ENCODE measurements around the gene OR13A1.
A peak's percentile ranks its signal among the peaks of the same experiment; 100 is the strongest.
"Not testable (repeated sequence)": the region's sequence is repeated elsewhere in the genome, so short reads cannot be mapped to it uniquely, and the experiment has no call there.

OR13A1 gene

DNA sequence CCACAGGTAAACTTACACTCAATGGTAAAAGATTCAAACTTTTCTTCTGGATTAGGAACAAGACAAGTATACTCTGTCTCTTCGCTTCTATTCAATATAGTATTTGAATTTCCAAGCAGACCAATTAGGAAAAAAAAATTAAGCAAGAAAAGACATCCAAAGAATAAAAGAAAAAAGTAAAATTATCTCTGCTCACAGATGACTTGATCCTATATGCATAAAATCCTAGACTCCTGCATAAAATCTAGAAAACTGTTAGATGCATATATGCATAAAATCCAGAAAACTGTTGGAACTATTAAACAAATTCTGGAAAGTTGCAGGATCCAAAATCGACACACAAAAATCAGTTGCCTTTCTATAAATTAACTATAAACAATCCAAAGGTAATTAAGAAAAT is at the start of gene OR13A1:
TSS of gene OR13A1 (minus strand) at position 101 of the 400 bp plus-strand sequence. CDS start 11,186 bp downstream, outside the sequence.
- H3K4me3 ChIP-seq (ENCODE audit: low read depth, low read length) = no peak within 1 kb of the TSS

DNA sequence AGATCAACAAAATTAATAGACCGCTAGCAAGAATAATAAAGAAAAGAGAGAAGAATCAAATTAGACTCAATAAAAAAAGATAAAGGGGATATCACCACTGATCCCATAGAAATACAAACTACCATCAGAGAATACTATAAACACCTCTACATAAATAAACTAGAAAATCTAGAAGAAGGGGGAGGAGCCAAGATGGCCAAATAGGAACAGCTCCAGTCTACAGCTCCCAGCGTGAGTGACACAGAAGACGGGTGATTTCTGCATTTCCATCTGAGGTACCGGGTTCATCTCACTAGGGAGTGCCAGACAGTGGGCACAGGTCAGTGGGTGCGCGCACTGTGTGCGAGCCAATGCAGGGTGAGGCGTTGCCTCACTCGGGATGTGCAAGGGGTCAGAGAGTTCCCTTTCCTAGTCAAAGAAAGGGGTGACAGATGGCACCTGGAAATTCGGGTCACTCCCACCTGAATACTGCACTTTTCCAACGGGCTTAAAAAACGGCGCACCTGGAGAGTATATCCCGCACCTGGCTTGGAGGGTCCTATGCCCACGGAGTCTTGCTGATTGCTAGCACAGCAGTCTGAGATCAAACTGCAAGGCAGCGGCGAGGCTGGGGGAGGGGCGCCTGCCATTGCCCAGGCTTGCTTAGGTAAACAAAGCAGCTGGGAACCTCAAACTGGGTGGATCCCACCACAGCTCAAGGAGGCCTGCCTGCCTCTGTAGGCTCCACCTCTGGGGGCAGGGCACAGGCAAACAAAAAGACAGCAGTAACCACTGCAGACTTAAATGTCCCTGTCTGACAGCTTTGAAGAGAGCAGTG is 46.8 kb upstream of the OR13A1 start:
- H3K4me3 ChIP-seq (ENCODE audit: low read depth, low read length) = peak overlapping the region; percentile 43

DNA sequence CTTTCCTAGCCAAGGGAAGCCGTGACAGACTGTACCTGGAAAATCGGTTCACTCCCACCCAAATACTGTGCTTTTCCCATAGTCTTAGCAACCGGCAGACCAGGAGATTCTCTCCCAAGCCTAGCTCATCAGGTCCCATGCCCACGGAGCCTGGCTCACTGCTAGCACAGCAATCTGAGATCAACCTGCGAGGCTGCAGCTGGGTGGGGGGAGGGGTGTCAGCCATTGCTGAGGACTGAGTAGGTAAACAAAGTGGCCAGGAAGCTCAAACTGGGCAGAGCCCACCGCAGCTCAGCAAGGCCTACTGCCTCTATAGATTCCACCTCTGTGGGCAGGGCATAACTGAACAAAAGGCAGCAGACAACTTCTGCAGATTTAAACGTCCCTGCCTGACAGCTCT is 43.6 kb upstream of the OR13A1 start:
- H3K4me3 ChIP-seq (ENCODE audit: low read depth, low read length) = not testable (repeated sequence)

- no peak overlapping the region for H3K4me3 ChIP-seq (ENCODE audit: low read depth, low read length)
Measured at GRCh38 chr10:45355494-45355893, 40.1 kb upstream of the OR13A1 start.

GRCh38 chr10:45354261-45354660 is 38.9 kb upstream of the OR13A1 start:
- H3K4me3 ChIP-seq (ENCODE audit: low read depth, low read length) = no peak overlapping the region

- H3K4me3 ChIP-seq (ENCODE audit: low read depth, low read length) = no peak overlapping the region
Measured at GRCh38 chr10:45353186-45353585, 37.8 kb upstream of the OR13A1 start.

- H3K4me3 ChIP-seq (ENCODE audit: low read depth, low read length) = not testable (repeated sequence)
Measured at GRCh38 chr10:45348196-45348765, 32.9 kb upstream of the OR13A1 start.

DNA sequence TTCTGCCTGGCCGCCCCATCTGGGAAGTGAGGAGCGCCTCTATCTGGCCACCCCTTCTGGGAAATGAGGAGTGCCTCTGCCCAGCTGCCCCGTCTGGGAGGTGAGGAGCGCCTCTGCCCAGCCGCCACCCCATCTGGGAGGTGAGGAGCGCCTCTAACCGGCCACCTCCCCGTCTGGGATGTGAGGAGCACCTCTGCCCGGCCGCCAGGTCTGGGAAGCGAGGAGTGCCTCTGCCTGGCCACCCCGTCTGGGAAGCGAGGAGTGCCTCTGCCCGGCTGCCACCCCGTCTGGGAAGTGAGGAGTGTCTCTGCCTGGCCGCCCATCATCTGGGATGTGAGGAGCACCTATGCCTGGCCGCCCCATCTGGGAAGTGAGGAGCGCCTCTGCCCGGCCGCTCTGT is 32.1 kb upstream of the OR13A1 start:
- H3K4me3 ChIP-seq (ENCODE audit: low read depth, low read length) = not testable (repeated sequence)

DNA sequence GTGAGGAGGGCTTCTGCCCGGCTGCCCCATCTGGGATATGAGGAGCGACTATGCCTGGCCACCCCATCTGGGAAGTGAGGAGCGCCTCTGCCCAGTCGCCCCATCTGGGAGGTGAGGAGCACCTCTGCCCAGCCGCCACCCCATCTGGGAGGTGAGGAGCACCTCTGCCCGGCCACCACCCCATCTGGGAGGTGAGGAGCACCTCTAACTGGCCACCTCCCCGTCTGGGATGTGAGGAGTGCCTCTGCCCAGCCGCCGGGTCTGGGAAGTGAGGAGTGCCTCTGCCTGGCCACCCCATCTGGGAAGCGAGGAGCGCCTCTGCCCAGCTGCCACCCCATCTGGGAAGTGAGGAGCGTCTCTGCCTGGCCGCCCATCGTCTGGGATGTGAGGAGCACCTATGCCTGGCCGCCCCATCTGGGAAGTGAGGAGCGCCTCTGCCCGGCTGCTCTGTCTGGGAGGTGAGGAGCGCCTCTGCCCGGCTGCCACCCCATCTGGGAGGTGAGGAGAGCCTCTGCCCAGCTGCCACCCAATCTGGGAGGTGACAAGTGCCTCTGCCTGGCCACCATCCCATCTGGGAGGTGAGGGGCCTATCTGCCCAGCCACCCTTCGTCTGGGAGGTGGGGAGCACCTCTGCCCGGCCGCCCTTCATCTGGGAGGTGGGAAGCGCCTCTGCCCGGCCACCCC is 31.4 kb upstream of the OR13A1 start:
- H3K4me3 ChIP-seq (ENCODE audit: low read depth, low read length) = not testable (repeated sequence)

DNA sequence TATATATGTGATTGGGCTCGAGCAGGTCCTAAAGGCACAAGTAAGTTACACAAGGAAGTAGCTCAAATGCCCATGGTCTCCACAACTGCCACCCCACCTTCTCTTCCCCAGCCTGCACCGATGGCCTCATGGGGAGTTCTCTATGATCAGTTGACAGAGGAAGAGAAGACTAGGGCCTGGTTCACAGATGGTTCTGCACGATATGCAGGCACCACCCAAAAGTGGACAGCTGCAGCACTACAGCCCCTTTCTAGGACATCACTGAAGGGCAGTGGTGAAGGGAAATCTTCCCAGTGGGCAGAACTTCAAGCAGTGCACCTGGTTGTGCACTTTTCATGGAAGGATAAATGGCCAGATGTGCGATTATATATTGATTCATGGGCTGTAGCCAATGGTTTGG is 25.0 kb upstream of the OR13A1 start:
- H3K4me3 ChIP-seq (ENCODE audit: low read depth, low read length) = not testable (repeated sequence)

- H3K4me3 ChIP-seq (ENCODE audit: low read depth, low read length) = no peak overlapping the region
Measured at GRCh38 chr10:45339894-45340293, 24.5 kb upstream of the OR13A1 start.

DNA sequence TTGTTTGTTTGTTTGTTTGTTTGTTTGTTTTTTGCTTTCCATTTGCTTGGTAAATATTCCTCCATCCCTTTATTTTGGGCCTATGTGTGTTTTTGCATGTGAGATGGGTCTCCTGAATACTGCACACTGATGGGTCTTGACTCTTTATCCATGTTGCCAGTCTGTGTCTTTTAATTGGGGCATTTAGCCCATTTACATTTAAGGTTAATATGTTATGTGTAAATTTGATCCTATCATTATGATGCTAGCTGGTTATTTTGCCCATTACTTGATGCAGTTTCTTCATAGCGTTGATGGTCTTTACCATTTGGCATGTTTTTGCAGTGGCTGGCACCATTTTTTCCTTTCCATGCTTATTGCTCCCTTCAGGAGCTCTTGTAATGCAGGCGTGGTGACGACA is 16.4 kb upstream of the OR13A1 start:
- H3K4me3 ChIP-seq (ENCODE audit: low read depth, low read length) = not testable (repeated sequence)

DNA sequence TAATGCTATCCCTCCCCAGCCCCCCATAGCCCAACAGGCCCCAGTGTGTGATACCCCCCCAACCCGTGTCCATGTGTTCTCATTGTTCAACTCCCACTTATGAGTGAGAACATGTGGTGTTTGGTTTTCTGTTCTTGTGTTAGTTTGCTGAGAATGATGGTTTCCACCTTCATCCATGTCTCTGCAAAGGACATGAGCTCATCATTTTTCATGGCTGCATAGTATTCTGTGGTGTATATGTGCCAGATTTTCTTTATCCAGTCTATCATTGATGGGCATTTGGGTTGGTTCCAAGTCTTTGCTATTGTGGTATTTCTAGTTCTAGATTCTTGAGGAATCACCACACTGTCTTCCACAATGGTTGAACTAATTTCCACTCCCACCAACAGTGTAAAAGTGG is 11.5 kb upstream of the OR13A1 start:
- not testable (repeated sequence) for H3K4me3 ChIP-seq (ENCODE audit: low read depth, low read length)

DNA sequence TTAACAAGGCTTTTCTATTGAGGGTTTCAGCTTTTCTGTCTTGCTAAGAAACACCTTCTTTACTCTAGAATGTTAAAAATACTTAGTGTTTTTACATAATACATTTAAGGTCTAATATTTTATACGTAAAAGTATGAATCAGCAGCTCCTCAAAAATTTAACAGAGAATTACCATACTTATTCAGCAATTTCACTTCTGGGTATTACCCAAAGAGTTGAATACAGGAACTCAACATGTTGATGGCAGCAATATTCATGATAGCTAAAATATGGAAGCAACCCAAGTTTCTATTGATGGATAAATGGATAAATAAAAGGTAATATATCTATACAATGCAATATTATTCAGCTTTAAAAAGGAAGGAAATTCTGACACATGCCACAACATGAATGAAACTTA is 9.7 kb upstream of the OR13A1 start:
- H3K4me3 ChIP-seq (ENCODE audit: low read depth, low read length) = no peak overlapping the region

- H3K4me3 ChIP-seq (ENCODE audit: low read depth, low read length) = no peak overlapping the region
Measured at GRCh38 chr10:45319702-45320101, 4.3 kb upstream of the OR13A1 start.

DNA sequence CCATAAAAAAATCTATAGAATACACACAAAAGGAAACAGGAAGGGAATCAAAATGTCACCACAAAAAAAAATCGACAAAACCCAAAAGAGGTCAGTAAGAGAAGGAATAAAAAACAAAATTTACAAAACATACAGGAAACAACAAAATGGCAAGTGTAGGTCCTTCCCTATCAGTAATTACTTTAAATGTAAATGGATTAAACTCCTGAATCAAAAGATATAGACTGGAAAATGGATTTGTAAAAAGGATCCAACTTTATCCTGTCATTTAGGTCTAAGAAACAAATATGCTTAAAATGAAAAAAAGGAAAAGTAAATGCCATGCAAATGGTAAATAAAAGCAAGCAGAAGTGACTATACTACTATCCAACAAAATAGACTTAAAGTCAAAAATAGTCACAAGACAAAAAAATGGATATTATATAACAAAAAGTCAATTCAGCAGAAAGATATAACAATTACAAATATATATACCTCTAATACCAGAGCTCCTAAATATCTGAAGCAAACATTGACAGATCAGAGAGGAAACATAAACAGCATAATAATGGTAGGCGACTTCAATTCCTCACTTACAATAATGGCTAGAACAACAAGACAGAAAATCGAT is 2.0 kb downstream of the OR13A1 start:
- H3K4me3 ChIP-seq (ENCODE audit: low read depth, low read length) = no peak overlapping the region

- no peak overlapping the region for H3K4me3 ChIP-seq (ENCODE audit: low read depth, low read length)
Measured at GRCh38 chr10:45308707-45309106, 6.7 kb downstream of the OR13A1 start.

- H3K4me3 ChIP-seq (ENCODE audit: low read depth, low read length) = no peak overlapping the region
Measured at GRCh38 chr10:45302573-45302972, 12.8 kb downstream of the OR13A1 start.

GRCh38 chr10:45298341-45298955 is 17.0 kb downstream of the OR13A1 start:
- not testable (repeated sequence) for H3K4me3 ChIP-seq (ENCODE audit: low read depth, low read length)

DNA sequence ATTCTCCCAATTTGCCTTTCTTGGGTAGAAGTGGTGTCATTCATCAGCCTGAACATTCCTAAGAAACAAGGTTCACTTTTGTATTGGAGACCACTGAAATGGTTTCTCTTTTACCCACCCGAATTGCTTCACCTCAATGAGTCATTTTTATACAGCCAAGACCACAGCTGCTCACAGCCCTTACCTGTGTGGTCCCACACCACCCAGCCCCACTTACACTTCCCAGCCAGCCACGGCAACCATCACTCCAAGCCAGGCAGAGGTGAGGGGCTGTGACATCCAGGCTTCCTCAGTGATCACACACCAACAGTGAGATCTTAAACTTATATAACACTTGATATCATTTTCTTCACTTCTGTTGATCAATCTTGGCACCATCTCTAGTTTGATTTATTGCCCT is 20.7 kb downstream of the OR13A1 start:
- H3K4me3 ChIP-seq (ENCODE audit: low read depth, low read length) = no peak overlapping the region

DNA sequence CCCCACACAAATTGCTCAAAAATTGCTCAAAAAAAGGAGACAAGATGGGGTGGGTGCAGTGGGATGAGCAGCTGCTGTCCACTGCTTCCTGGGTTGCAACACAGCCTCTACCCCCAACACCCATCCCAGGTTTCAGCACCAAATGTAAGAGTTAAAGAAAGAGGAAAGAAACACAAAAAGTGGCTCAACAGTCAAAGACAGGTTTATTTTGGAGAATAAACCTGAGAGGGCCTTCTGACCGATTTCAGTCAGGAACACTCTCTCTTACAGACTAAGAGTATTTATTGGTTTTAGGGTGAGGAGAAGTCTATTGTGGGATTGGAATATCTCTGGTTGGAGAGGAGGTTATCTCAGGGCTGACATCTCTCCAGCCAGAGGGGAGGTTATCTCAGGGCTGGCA is 28.4 kb downstream of the OR13A1 start:
- no peak overlapping the region for H3K4me3 ChIP-seq (ENCODE audit: low read depth, low read length)
